Nephron progenitor cell (in vitro differentiated cells): Measurements from ENCODE around the gene SIVA1.

Source experiments
- DNase-seq: peaks from one replicate; pipeline ENCODE4 v3.0.0; 2021
- H3K27ac Mint-ChIP-seq: 2 replicates; pipeline ENCODE4 v1.8.0; 2021; ENCODE audit warnings: mild to moderate bottlenecking, moderate library complexity, mixed read lengths
- H3K27me3 Mint-ChIP-seq: 2 replicates; pipeline ENCODE4 v1.8.0; 2021; ENCODE audit warnings: mild to moderate bottlenecking, low read depth, mixed read lengths; ENCODE audit not compliant: poor library complexity
- H3K36me3 Mint-ChIP-seq: 2 replicates; pipeline ENCODE4 v1.8.0; 2021; ENCODE audit warnings: low read depth, mixed read lengths
- H3K4me1 Mint-ChIP-seq: 2 replicates; pipeline ENCODE4 v1.8.0; 2021; ENCODE audit warnings: mixed read lengths
- H3K4me3 Mint-ChIP-seq: 2 replicates; pipeline ENCODE4 v1.8.0; 2021; ENCODE audit warnings: mild to moderate bottlenecking, moderate library complexity, mixed read lengths
- H3K9me3 Mint-ChIP-seq: 2 replicates; pipeline ENCODE4 v1.8.0; 2021; ENCODE audit warnings: mild to moderate bottlenecking, moderate library complexity, mixed read lengths
- CTCF ChIP-seq: fragments of 200-600 bp; sonication (generic); IDR thresholded peaks from 2 replicates; pipeline ENCODE4 v1.5.0; 2021; ENCODE audit warnings: antibody characterized with exemption

SIVA1 gene

DNA sequence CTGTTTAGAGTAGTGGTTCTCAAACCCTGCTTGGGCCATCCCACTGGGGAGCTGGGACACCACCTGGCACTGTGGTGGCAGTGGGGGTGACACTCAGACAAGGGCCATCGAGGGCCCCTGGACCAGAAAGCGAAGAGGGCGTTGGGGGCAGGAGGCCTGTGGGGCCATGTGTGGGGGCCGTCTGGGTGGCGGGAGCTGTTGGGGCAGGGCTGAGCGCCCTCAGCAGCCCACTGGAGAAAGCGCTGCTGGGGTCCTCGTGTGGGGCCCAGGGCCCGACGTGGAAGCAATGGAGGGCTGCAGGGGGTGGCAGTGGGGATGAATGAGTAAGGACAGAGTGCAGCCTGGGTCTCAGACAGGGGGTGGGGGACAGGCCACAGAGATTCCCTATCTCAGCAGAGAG lies 34.8 kb upstream of the SIVA1 start:
- TF ChIP-seq CTCF: no peak
- no peak for DNase-seq
- H3K27ac Mint-ChIP-seq: no peak overlapping the region
- H3K9me3 Mint-ChIP-seq: no peaks in the 10 kb centered on the region
- no peak overlapping the region for H3K4me3 Mint-ChIP-seq
- peaks cover 10% of the 10 kb centered on the region for H3K4me1 Mint-ChIP-seq
- H3K36me3 Mint-ChIP-seq: peaks cover 14% of the 10 kb centered on the region
- H3K27me3 Mint-ChIP-seq: peaks cover 2% of the 10 kb centered on the region

DNA sequence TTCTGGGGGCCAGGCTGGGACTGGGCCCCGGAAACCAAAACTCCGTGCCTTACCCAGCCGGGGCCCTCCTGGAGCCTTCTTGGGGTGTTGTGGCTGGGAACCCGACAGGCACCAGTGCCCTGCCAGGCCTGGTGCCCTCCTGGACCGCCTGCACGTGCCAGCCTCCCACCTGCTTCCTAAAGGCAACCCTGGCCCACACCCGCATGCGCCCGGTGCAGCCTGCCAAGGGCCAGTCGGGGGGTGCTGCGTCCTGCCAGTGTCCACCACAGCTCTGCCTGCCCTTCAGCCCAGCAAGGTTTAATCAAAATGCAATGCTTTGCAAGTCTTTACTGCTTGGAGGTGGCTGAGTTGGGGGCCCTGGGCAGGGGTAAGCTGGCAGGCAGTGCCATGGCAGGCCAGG lies 34.1 kb upstream of the SIVA1 start:
- Mint-ChIP-seq H3K9me3 (no peaks in the 10 kb centered on the region), H3K36me3 (peaks cover 14% of the 10 kb centered on the region), H3K4me1 (peaks cover 10% of the 10 kb centered on the region), H3K4me3 (no peak overlapping the region), H3K27ac (no peak overlapping the region), H3K27me3 (peaks cover 2% of the 10 kb centered on the region)
- DNase-seq: no peak
- TF ChIP-seq CTCF: no peak

DNA sequence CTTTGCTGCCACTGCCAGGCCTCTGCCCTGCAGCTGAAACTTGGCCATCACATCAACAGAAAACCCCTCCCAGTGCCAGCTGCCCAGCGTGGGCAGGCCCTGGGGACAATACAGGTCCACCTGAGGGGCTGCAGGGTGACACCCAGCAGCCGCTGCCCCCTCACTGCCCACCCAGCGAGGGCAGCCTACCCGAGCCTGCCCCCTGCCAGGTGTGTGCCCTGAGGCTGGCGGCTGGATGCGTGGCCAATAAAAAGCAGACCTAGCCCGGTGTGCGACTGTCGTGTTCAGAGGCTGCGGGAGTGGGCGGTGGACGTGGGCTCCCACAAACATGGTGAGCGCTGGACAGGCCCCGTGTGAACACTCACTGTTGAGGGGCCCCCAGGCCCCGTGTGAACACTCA lies 33.6 kb upstream of the SIVA1 start:
- Mint-ChIP-seq H3K36me3 (peaks cover 14% of the 10 kb centered on the region), H3K4me3 (no peak overlapping the region), H3K27ac (no peak overlapping the region), H3K4me1 (peaks cover 10% of the 10 kb centered on the region), H3K27me3 (peaks cover 2% of the 10 kb centered on the region), H3K9me3 (no peaks in the 10 kb centered on the region)
- TF ChIP-seq CTCF: no peak
- DNase-seq: no peak

GRCh38 chr14:104721505-104722431 lies 31.2 kb upstream of the SIVA1 start:
- Mint-ChIP-seq H3K36me3 (peaks cover 13% of the 10 kb centered on the region), H3K4me1 (peaks cover 15% of the 10 kb centered on the region), H3K9me3 (no peaks in the 10 kb centered on the region), H3K27ac (no peak overlapping the region), H3K4me3 (no peak overlapping the region), H3K27me3 (peaks cover 2% of the 10 kb centered on the region)
- no peak for DNase-seq
- TF ChIP-seq CTCF: no peak

GRCh38 chr14:104722938-104723650 lies 29.9 kb upstream of the SIVA1 start:
- H3K4me3 Mint-ChIP-seq: no peak overlapping the region
- peaks cover 5% of the 10 kb centered on the region for H3K36me3 Mint-ChIP-seq
- H3K27me3 Mint-ChIP-seq: peaks cover 13% of the 10 kb centered on the region
- no peaks in the 10 kb centered on the region for H3K9me3 Mint-ChIP-seq
- no peak for DNase-seq
- no peak for TF ChIP-seq CTCF
- peaks cover 19% of the 10 kb centered on the region for H3K4me1 Mint-ChIP-seq
- no peak overlapping the region for H3K27ac Mint-ChIP-seq
